Measurements from ENCODE around the gene CLDN8.

The CLDN8 gene

GRCh38 chr21:30222724-30223123, 6.8 kb upstream of the CLDN8 start:
- Histone ChIP-seq H2AFZ (ENCODE audit: low read length) (no peak overlapping the region), H3K36me3 (ENCODE audit: insufficient read depth, low read length) (no peaks in the 10 kb centered on the region), H3K27ac (ENCODE audit: low read depth, low read length, poor library complexity, severe bottlenecking) (no peak overlapping the region), H3F3A (ENCODE audit: insufficient read depth, low read length) (no peaks in the 10 kb centered on the region), H4K20me1 (ENCODE audit: insufficient read depth, low read length) (no peaks in the 10 kb centered on the region), H3K79me2 (ENCODE audit: insufficient read depth, low read length) (no peaks in the 10 kb centered on the region), H3K4me1 (ENCODE audit: insufficient read depth, low read length, severe bottlenecking) (no peaks in the 10 kb centered on the region), H3K9me2 (ENCODE audit: low read depth, low read length) (no peaks in the 10 kb centered on the region), H3K9ac (ENCODE audit: low read length) (no peak overlapping the region), H3K4me3 (ENCODE audit: low read depth, low read length, poor library complexity, severe bottlenecking) (no peak overlapping the region), H3K27me3 (ENCODE audit: insufficient read depth, low read length) (no peaks in the 10 kb centered on the region), H3K4me2 (ENCODE audit: low read length) (no peak overlapping the region), H3K9me3 (ENCODE audit: low read length) (no peaks in the 10 kb centered on the region)
- no peak for TF ChIP-seq EZH2 (IDR thresholded peaks at IDR 0.05; ENCODE audit: borderline replicate concordance, low read length)
- TF ChIP-seq CTCF (IDR thresholded peaks at IDR 0.05; ENCODE audit: low read length), result no peak

- H3K27me3 ChIP-seq (ENCODE audit: insufficient read depth, low read length), result no peaks in the 10 kb centered on the region
Measured at GRCh38 chr21:30211071-30211470, 4.8 kb downstream of the CLDN8 start.

GRCh38 chr21:30209601-30210000, 6.3 kb downstream of the CLDN8 start:
- H3K9me3 ChIP-seq (ENCODE audit: low read length), result no peaks in the 10 kb centered on the region
- no peaks in the 10 kb centered on the region for H3F3A ChIP-seq (ENCODE audit: insufficient read depth, low read length)
- H2AFZ ChIP-seq (ENCODE audit: low read length), result no peak overlapping the region

More at GRCh38 chr21:30211071-30211470, 4.8 kb downstream of the CLDN8 start:
- no peaks in the 10 kb centered on the region for H3K36me3 ChIP-seq (ENCODE audit: insufficient read depth, low read length)
- H3F3A ChIP-seq (ENCODE audit: insufficient read depth, low read length), result no peaks in the 10 kb centered on the region
- no peaks in the 10 kb centered on the region for H3K9me3 ChIP-seq (ENCODE audit: low read length)
- no peaks in the 10 kb centered on the region for H3K4me1 ChIP-seq (ENCODE audit: insufficient read depth, low read length, severe bottlenecking)
- H3K79me2 ChIP-seq (ENCODE audit: insufficient read depth, low read length), result no peaks in the 10 kb centered on the region
- no peak overlapping the region for H3K27ac ChIP-seq (ENCODE audit: low read depth, low read length, poor library complexity, severe bottlenecking)
- no peak overlapping the region for H2AFZ ChIP-seq (ENCODE audit: low read length)
- TF ChIP-seq EZH2 (IDR thresholded peaks at IDR 0.05; ENCODE audit: borderline replicate concordance, low read length) (no peak), CTCF (IDR thresholded peaks at IDR 0.05; ENCODE audit: low read length) (no peak)
- H3K4me2 ChIP-seq (ENCODE audit: low read length), result no peak overlapping the region
- no peaks in the 10 kb centered on the region for H3K9me2 ChIP-seq (ENCODE audit: low read depth, low read length)
- no peaks in the 10 kb centered on the region for H4K20me1 ChIP-seq (ENCODE audit: insufficient read depth, low read length)
- no peak overlapping the region for H3K9ac ChIP-seq (ENCODE audit: low read length)
- H3K4me3 ChIP-seq (ENCODE audit: low read depth, low read length, poor library complexity, severe bottlenecking), result no peak overlapping the region

More at GRCh38 chr21:30209601-30210000, 6.3 kb downstream of the CLDN8 start:
- H4K20me1 ChIP-seq (ENCODE audit: insufficient read depth, low read length), result no peaks in the 10 kb centered on the region
- H3K79me2 ChIP-seq (ENCODE audit: insufficient read depth, low read length), result no peaks in the 10 kb centered on the region
- H3K9me2 ChIP-seq (ENCODE audit: low read depth, low read length), result no peaks in the 10 kb centered on the region
- no peak overlapping the region for H3K4me2 ChIP-seq (ENCODE audit: low read length)
- H3K27ac ChIP-seq (ENCODE audit: low read depth, low read length, poor library complexity, severe bottlenecking), result no peak overlapping the region
- no peak for TF ChIP-seq CTCF (IDR thresholded peaks at IDR 0.05; ENCODE audit: low read length)
- no peak for TF ChIP-seq EZH2 (IDR thresholded peaks at IDR 0.05; ENCODE audit: borderline replicate concordance, low read length)
- no peaks in the 10 kb centered on the region for H3K27me3 ChIP-seq (ENCODE audit: insufficient read depth, low read length)
- H3K4me3 ChIP-seq (ENCODE audit: low read depth, low read length, poor library complexity, severe bottlenecking), result no peak overlapping the region
- no peak overlapping the region for H3K9ac ChIP-seq (ENCODE audit: low read length)
- no peaks in the 10 kb centered on the region for H3K4me1 ChIP-seq (ENCODE audit: insufficient read depth, low read length, severe bottlenecking)
- H3K36me3 ChIP-seq (ENCODE audit: insufficient read depth, low read length), result no peaks in the 10 kb centered on the region
